H9 (cell line): ENCODE data around the gene POU2F3. TPM values are rescaled to one million over a fixed set of nuclear protein-coding genes. Genes with fewer than 3 reads are reported as not detected.
A peak's percentile ranks its signal among the peaks of the same experiment; 100 is the strongest.

Experiments
- DNase-seq: peaks from one replicate; pipeline ENCODE4 v3.0.0-alpha.2; 2017
- H2AFZ ChIP-seq: one replicate; pipeline ENCODE4 v1.6.1; 2013; ENCODE audit warnings: mild to moderate bottlenecking, low read length, control low read depth, moderate library complexity
- H2AK5ac ChIP-seq: 2 replicates; pipeline ENCODE4 v1.6.1; 2013; ENCODE audit warnings: low read length, control low read depth, mixed read lengths; ENCODE audit not compliant: insufficient read length
- H2BK120ac ChIP-seq: one replicate; pipeline ENCODE4 v1.6.1; 2013; ENCODE audit warnings: low read depth, mild to moderate bottlenecking, low read length, control low read depth, inconsistent platforms; ENCODE audit not compliant: poor library complexity, severe bottlenecking
- H2BK12ac ChIP-seq: 2 replicates; pipeline ENCODE4 v1.6.1; 2013; ENCODE audit warnings: low read length, control low read depth, mixed read lengths, low read depth; ENCODE audit not compliant: insufficient read length
- H2BK15ac ChIP-seq: 2 replicates; pipeline ENCODE4 v1.6.1; 2013; ENCODE audit warnings: low read depth, low read length, control low read depth
- H2BK20ac ChIP-seq: one replicate; pipeline ENCODE4 v1.6.1; 2013; ENCODE audit warnings: low read depth, mild to moderate bottlenecking, low read length, control low read depth, inconsistent platforms; ENCODE audit not compliant: poor library complexity, severe bottlenecking
- H2BK5ac ChIP-seq: 2 replicates; pipeline ENCODE4 v1.6.1; 2013; ENCODE audit warnings: low read length, control low read depth, mixed read lengths; ENCODE audit not compliant: insufficient read length
- H3K14ac ChIP-seq: 2 replicates; pipeline ENCODE4 v1.6.1; 2013; ENCODE audit warnings: low read length, control low read depth; ENCODE audit not compliant: insufficient read depth
- H3K18ac ChIP-seq: 2 replicates; pipeline ENCODE4 v1.6.1; 2013; ENCODE audit warnings: low read depth, mild to moderate bottlenecking, mixed read lengths, low read length, control low read depth; ENCODE audit not compliant: insufficient read length
- H3K23ac ChIP-seq: 2 replicates; pipeline ENCODE4 v1.6.1; 2013; ENCODE audit warnings: low read length, control low read depth, mixed read lengths, low read depth; ENCODE audit not compliant: insufficient read length
- H3K23me2 ChIP-seq: 2 replicates; pipeline ENCODE4 v1.6.1; 2013; ENCODE audit warnings: low read depth, mild to moderate bottlenecking, mixed read lengths, low read length, control low read depth; ENCODE audit not compliant: insufficient read length, poor library complexity, severe bottlenecking
- H3K27ac ChIP-seq: 2 replicates; pipeline ENCODE4 v1.5.1; 2013; ENCODE audit warnings: low read length, control low read depth, mixed read lengths, low read depth; ENCODE audit not compliant: insufficient read length
- H3K27me3 ChIP-seq: 2 replicates; pipeline ENCODE4 v1.6.1; 2013; ENCODE audit warnings: low read length, control low read depth, inconsistent platforms; ENCODE audit not compliant: insufficient read depth
- H3K4ac ChIP-seq: 2 replicates; pipeline ENCODE4 v1.6.1; 2013; ENCODE audit warnings: low read depth, mild to moderate bottlenecking, control low read depth, inconsistent platforms, low read length, moderate library complexity
- H3K4me1 ChIP-seq: 2 replicates; pipeline ENCODE4 v1.6.1; 2013; ENCODE audit warnings: low read length, control low read depth, inconsistent platforms; ENCODE audit not compliant: insufficient read depth
- H3K4me2 ChIP-seq: 2 replicates; pipeline ENCODE4 v1.6.1; 2013; ENCODE audit warnings: low read length, control low read depth, mixed read lengths; ENCODE audit not compliant: insufficient read length, insufficient read depth
- H3K56ac ChIP-seq: 2 replicates; pipeline ENCODE4 v1.6.1; 2013; ENCODE audit warnings: low read depth, mild to moderate bottlenecking, mixed read lengths, low read length, control low read depth; ENCODE audit not compliant: insufficient read length
- H3K79me1 ChIP-seq: 2 replicates; pipeline ENCODE4 v1.6.1; 2013; ENCODE audit warnings: low read depth, mild to moderate bottlenecking, moderate library complexity, low read length, control low read depth, inconsistent platforms; ENCODE audit not compliant: insufficient read depth, poor library complexity, severe bottlenecking
- H3K79me2 ChIP-seq: 2 replicates; pipeline ENCODE4 v1.6.1; 2013; ENCODE audit warnings: low read length, control low read depth, inconsistent platforms; ENCODE audit not compliant: insufficient read depth
- H3K9ac ChIP-seq: 2 replicates; pipeline ENCODE4 v1.6.1; 2013; ENCODE audit warnings: low read length, control low read depth, mixed read lengths; ENCODE audit not compliant: insufficient read length; ENCODE audit errors: extremely low read depth
- H3K9me3 ChIP-seq: one replicate; pipeline ENCODE4 v1.6.1; 2013; ENCODE audit warnings: low read depth, low read length, inconsistent platforms; ENCODE audit not compliant: control insufficient read depth
- H3T11ph ChIP-seq: one replicate; pipeline ENCODE4 v1.6.1; 2013; ENCODE audit warnings: mild to moderate bottlenecking, low read length, control low read depth, inconsistent platforms
- H4K20me1 ChIP-seq: one replicate; pipeline ENCODE4 v1.6.1; 2013; ENCODE audit not compliant: control insufficient read depth, insufficient read length, insufficient read depth
- H4K5ac ChIP-seq: 2 replicates; pipeline ENCODE4 v1.6.1; 2013; ENCODE audit warnings: low read depth, mild to moderate bottlenecking, mixed read lengths, low read length, control low read depth; ENCODE audit not compliant: insufficient read length
- H4K8ac ChIP-seq: replicated peaks from 2 replicates; pipeline ENCODE4 v1.6.1; 2013; ENCODE audit warnings: low read length, control low read depth, mixed read lengths, low read depth; ENCODE audit not compliant: insufficient read length
- H4K91ac ChIP-seq: 2 replicates; pipeline ENCODE4 v1.6.1; 2013; ENCODE audit warnings: low read depth, mild to moderate bottlenecking, moderate library complexity, mixed read lengths, low read length, control low read depth; ENCODE audit not compliant: insufficient read length
- H3K27ac Mint-ChIP-seq, 3 experiments: 2 replicates in 2 of 3; 3 replicates in 1 of 3; pipeline ENCODE4 v1.8.0; 2020 to 2021; ENCODE audit warnings: mixed read lengths in 3 of 3, mild to moderate bottlenecking in 1 of 3, moderate library complexity in 1 of 3
- H3K27me3 Mint-ChIP-seq: 2 replicates; pipeline ENCODE4 v1.8.0; 2021; ENCODE audit warnings: low read depth, mild to moderate bottlenecking, moderate library complexity, mixed read lengths
- H3K36me3 Mint-ChIP-seq, 3 experiments: 2 replicates in 2 of 3; 3 replicates in 1 of 3; pipeline ENCODE4 v1.8.0; 2020 to 2021; ENCODE audit warnings: low read depth in 3 of 3, mixed read lengths in 3 of 3; ENCODE audit not compliant: insufficient read depth in 1 of 3
- H3K4me1 Mint-ChIP-seq, 2 experiments: 2 replicates each; pipeline ENCODE4 v1.8.0; 2020; ENCODE audit warnings: mixed read lengths in 2 of 2
- H3K4me3 Mint-ChIP-seq, 2 experiments: 2 replicates in 1 of 2; 3 replicates in 1 of 2; pipeline ENCODE4 v1.8.0; 2020 to 2021; ENCODE audit warnings: mild to moderate bottlenecking in 2 of 2, mixed read lengths in 2 of 2, moderate library complexity in 1 of 2
- H3K9me3 Mint-ChIP-seq, 2 experiments: 2 replicates in 1 of 2; 3 replicates in 1 of 2; pipeline ENCODE4 v1.8.0; 2020; ENCODE audit warnings: mild to moderate bottlenecking in 2 of 2, mixed read lengths in 2 of 2, moderate library complexity in 1 of 2
- WGBS: extraction: QIAGEN DNeasy Blood & Tissue Kit; methylation state at CpG from one replicate; pipeline ENCODE4 v1.1.7; 2013; ENCODE audit warnings: missing lambda C conversion rate, low lambda C conversion rate, mixed read lengths; ENCODE audit not compliant: insufficient read length; ENCODE audit errors: extremely low coverage; 5-methylcytosine and 5-hydroxymethylcytosine counted together
- total RNA-seq: library from RNA; stranded (reverse); gene quantifications from 2 replicates; pipeline ENCODE4 v1.2.1, GENCODE V29; 2021
- TF ChIP-seq, protein P1 (sequence below): fragments of 200-600 bp; sonication (generic); conservative IDR thresholded peaks from 3 replicates; pipeline ENCODE4 v1.8.0; 2021; ENCODE audit warnings: antibody characterized with exemption, mild to moderate bottlenecking

The POU2F3 gene
- total RNA-seq, 1 experiment from 2014 or later = 1.1 TPM

GRCh38 chr11:120219938-120220746 is 19.8 kb upstream of the POU2F3 start:
- Histone ChIP-seq H3K9me3 (no peaks in the 10 kb centered on the region), H4K20me1 (no peaks in the 10 kb centered on the region), H3K18ac (no peak overlapping the region), H3K27me3 (peaks cover 15% of the 10 kb centered on the region; the same call in 1 of the 2 replicates), H3K27ac (no peak overlapping the region), H4K5ac (no peak overlapping the region), H3K4ac (no peak overlapping the region), H3K9ac (no peak overlapping the region), H3T11ph (no peak overlapping the region), H3K14ac (0 out of 2 replicates have a peak overlapping the region, but pooled peaks have one; percentile 36), H4K8ac (no peak overlapping the region), H3K4me2 (no peak overlapping the region), H3K79me1 (no peaks in the 10 kb centered on the region), H2BK15ac (no peak overlapping the region), H2BK120ac (no peak overlapping the region), H3K56ac (no peak overlapping the region), H3K4me1 (no peaks in the 10 kb centered on the region; the same call in 1 of the 2 replicates), H3K79me2 (no peaks in the 10 kb centered on the region), H2BK20ac (no peak overlapping the region), H3K23ac (no peak overlapping the region), H3K23me2 (no peaks in the 10 kb centered on the region), H2BK12ac (no peak overlapping the region), H2BK5ac (no peak overlapping the region), H4K91ac (no peak overlapping the region), H2AK5ac (no peak overlapping the region), H2AFZ (no peak overlapping the region)
- H3K9me3 Mint-ChIP-seq = no peaks in the 10 kb centered on the region
- TF ChIP-seq, protein P1, sequence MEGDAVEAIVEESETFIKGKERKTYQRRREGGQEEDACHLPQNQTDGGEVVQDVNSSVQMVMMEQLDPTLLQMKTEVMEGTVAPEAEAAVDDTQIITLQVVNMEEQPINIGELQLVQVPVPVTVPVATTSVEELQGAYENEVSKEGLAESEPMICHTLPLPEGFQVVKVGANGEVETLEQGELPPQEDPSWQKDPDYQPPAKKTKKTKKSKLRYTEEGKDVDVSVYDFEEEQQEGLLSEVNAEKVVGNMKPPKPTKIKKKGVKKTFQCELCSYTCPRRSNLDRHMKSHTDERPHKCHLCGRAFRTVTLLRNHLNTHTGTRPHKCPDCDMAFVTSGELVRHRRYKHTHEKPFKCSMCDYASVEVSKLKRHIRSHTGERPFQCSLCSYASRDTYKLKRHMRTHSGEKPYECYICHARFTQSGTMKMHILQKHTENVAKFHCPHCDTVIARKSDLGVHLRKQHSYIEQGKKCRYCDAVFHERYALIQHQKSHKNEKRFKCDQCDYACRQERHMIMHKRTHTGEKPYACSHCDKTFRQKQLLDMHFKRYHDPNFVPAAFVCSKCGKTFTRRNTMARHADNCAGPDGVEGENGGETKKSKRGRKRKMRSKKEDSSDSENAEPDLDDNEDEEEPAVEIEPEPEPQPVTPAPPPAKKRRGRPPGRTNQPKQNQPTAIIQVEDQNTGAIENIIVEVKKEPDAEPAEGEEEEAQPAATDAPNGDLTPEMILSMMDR = no peak
- no CpG with 5 or more reads among the region's 9 CpGs for WGBS
- peaks cover 95% of the 10 kb centered on the region for H3K27me3 Mint-ChIP-seq
- no peak overlapping the region; a peak in 1 of 5 replicates for H3K4me3 Mint-ChIP-seq
- no peak overlapping the region for H3K27ac Mint-ChIP-seq
- peaks cover 23 to 39% of the 10 kb centered on the region in 2 experiments for H3K4me1 Mint-ChIP-seq
- DNase-seq = no peak
- H3K36me3 Mint-ChIP-seq = no peaks in the 10 kb centered on the region
